PC-3 (cell line): ENCODE results near the gene TMEM263. TPM values are rescaled to one million over a fixed set of nuclear protein-coding genes. Genes with fewer than 3 reads are reported as not detected.

Source experiments
- ATAC-seq: fragments of 200-7000 bp; cut with Tn5 transposase; 2 replicates; pipeline ENCODE4 v1.9.1; 2020; ENCODE audit warnings: mild to moderate bottlenecking, moderate library complexity
- BruUV-seq: library from RNA; stranded (reverse); fragments of 400-500 nt; replicated peaks from 2 replicates; lab custom pipeline; 2021; lab: Mats Ljungman, UMichigan
- CTCF ChIA-PET: fragments of 300-600 bp; sonication (Branson Sonifier 250); formaldehyde crosslinking; loops from one replicate; lab custom pipeline; 2022; ENCODE audit warnings: antibody characterized with exemption; lab: Charles Lee
- POLR2A ChIA-PET: fragments of 300-600 bp; sonication (Branson Sonifier 250); formaldehyde crosslinking; loops from one replicate; lab custom pipeline; 2022; ENCODE audit warnings: antibody characterized with exemption; ENCODE audit not compliant: unreplicated experiment; lab: Charles Lee
- DNase-seq: peaks from one replicate; pipeline ENCODE4 v3.0.0-alpha.2; 2015
- H2AFZ ChIP-seq: fragments of 300-600 bp; sonication (generic); 2 replicates; pipeline ENCODE4 v1.6.0; 2016; ENCODE audit warnings: antibody characterized with exemption, low read length
- H3F3A ChIP-seq: fragments of 300-600 bp; sonication (generic); one replicate; pipeline ENCODE4 v1.6.0; 2017; ENCODE audit warnings: antibody characterized with exemption, low read length, control low read depth, mild to moderate bottlenecking; ENCODE audit not compliant: unreplicated experiment
- H3K27ac ChIP-seq: fragments of 300-600 bp; sonication (generic); 2 replicates; pipeline ENCODE4 v1.5.1; 2016; ENCODE audit warnings: mild to moderate bottlenecking, low read length
- H3K27me3 ChIP-seq: fragments of 300-600 bp; sonication (generic); 2 replicates; pipeline ENCODE4 v1.6.1; 2016; ENCODE audit warnings: low read length, mixed read lengths
- H3K36me3 ChIP-seq: fragments of 300-600 bp; sonication (generic); 2 replicates; pipeline ENCODE4 v1.6.1; 2016; ENCODE audit warnings: low read depth, mixed run types, low read length, mixed read lengths
- H3K4me1 ChIP-seq: fragments of 300-600 bp; sonication (generic); 2 replicates; pipeline ENCODE4 v1.5.1; 2016; ENCODE audit warnings: low read length; ENCODE audit not compliant: insufficient read depth
- H3K4me2 ChIP-seq: fragments of 300-600 bp; sonication (generic); 2 replicates; pipeline ENCODE4 v1.6.0; 2016; ENCODE audit warnings: low read length
- H3K4me3 ChIP-seq: fragments of 300-600 bp; sonication (generic); 2 replicates; pipeline ENCODE4 v1.5.1; 2016; ENCODE audit warnings: mild to moderate bottlenecking, low read length, mixed read lengths
- H3K79me2 ChIP-seq: fragments of 300-600 bp; sonication (generic); 2 replicates; pipeline ENCODE4 v1.6.1; 2017; ENCODE audit warnings: low read length, mixed read lengths
- H3K9ac ChIP-seq: fragments of 300-600 bp; sonication (generic); 2 replicates; pipeline ENCODE4 v1.6.0; 2016; ENCODE audit warnings: mild to moderate bottlenecking, low read length
- H3K9me2 ChIP-seq: fragments of 300-600 bp; sonication (generic); replicated peaks from 2 replicates; pipeline ENCODE4 v1.6.1; 2016; ENCODE audit warnings: mixed run types, low read length, mixed read lengths
- H3K9me3 ChIP-seq: fragments of 300-600 bp; sonication (generic); 2 replicates; pipeline ENCODE4 v1.6.1; 2016; ENCODE audit warnings: low read length, mixed read lengths
- H4K20me1 ChIP-seq: fragments of 300-600 bp; sonication (generic); 2 replicates; pipeline ENCODE4 v1.6.1; 2016; ENCODE audit warnings: low read length, mixed read lengths
- EZH2 ChIP-seq: fragments of 300-600 bp; sonication (generic); IDR thresholded peaks from one replicate; pipeline ENCODE4 v1.6.1; 2017; ENCODE audit warnings: antibody characterized with exemption, mild to moderate bottlenecking, low read length; ENCODE audit not compliant: unreplicated experiment
- EZH2phosphoT487 ChIP-seq: fragments of 300-600 bp; sonication (generic); IDR thresholded peaks from 2 replicates; pipeline ENCODE4 v1.6.1; 2018; ENCODE audit warnings: mild to moderate bottlenecking, antibody characterized with exemption, low read length, borderline replicate concordance
- intact Hi-C: fragments of 100-400 bp; cut with micrococcal nuclease; formaldehyde crosslinking; loops from 2 replicates; pipeline ENCODE4 v1.9.0; 2023
- total RNA-seq: library from RNA; depleted of rRNA; stranded (reverse); fragments of >200 nt; gene quantifications from 2 replicates; pipeline ENCODE4 v1.2.3, GENCODE V29; 2014
- TF ChIP-seq, protein P1 (sequence below): fragments of 300-600 bp; sonication (generic); conservative IDR thresholded peaks from 2 replicates; pipeline ENCODE4 v1.5.1; 2017; ENCODE audit warnings: antibody characterized with exemption, low read depth, mild to moderate bottlenecking, low read length

Gene TMEM263
- total RNA-seq, 1 experiment from 2014 or later: 42.7 TPM

- Histone ChIP-seq H3F3A (no peaks in the 10 kb centered on the region), H3K4me1 (peaks cover 9% of the 10 kb centered on the region; the same call in 1 of the 2 replicates), H3K4me2 (no peak overlapping the region), H3K79me2 (peaks cover 17% of the 10 kb centered on the region), H3K36me3 (0 out of 2 replicates have a peak, but pooled peaks cover 8% of the 10 kb centered on the region), H3K9me3 (no peaks in the 10 kb centered on the region), H2AFZ (no peak overlapping the region), H3K9ac (no peak overlapping the region), H3K27me3 (no peaks in the 10 kb centered on the region), H3K27ac (no peak overlapping the region), H3K9me2 (no peaks in the 10 kb centered on the region), H4K20me1 (no peaks in the 10 kb centered on the region), H3K4me3 (no peak overlapping the region)
- BruUV-seq: no TSS peak
- ATAC-seq (no peak), DNase-seq (no peak)
- TF ChIP-seq EZH2phosphoT487: no peak
- no peak for TF ChIP-seq EZH2
- TF ChIP-seq, protein P1, sequence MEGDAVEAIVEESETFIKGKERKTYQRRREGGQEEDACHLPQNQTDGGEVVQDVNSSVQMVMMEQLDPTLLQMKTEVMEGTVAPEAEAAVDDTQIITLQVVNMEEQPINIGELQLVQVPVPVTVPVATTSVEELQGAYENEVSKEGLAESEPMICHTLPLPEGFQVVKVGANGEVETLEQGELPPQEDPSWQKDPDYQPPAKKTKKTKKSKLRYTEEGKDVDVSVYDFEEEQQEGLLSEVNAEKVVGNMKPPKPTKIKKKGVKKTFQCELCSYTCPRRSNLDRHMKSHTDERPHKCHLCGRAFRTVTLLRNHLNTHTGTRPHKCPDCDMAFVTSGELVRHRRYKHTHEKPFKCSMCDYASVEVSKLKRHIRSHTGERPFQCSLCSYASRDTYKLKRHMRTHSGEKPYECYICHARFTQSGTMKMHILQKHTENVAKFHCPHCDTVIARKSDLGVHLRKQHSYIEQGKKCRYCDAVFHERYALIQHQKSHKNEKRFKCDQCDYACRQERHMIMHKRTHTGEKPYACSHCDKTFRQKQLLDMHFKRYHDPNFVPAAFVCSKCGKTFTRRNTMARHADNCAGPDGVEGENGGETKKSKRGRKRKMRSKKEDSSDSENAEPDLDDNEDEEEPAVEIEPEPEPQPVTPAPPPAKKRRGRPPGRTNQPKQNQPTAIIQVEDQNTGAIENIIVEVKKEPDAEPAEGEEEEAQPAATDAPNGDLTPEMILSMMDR: no peak
- CTCF ChIA-PET: no interaction called here
- POLR2A ChIA-PET: interaction anchor here (0.6 kb wide), 1 partner anchor 118 kb away, joined by 13 read pairs; no protein-coding TSS in a partner anchor
- intact Hi-C loops: no loop called here
Measured at GRCh38 chr12:106981788-106982187, 26.1 kb downstream of the TMEM263 start.

GRCh38 chr12:106982229-106982628 is 26.5 kb downstream of the TMEM263 start:
- peaks cover 17% of the 10 kb centered on the region for H3K79me2 ChIP-seq
- H3K4me2 ChIP-seq: no peak overlapping the region
- TF ChIP-seq EZH2phosphoT487 (no peak), EZH2 (no peak)
- TF ChIP-seq, protein P1: no peak
- H3K4me3 ChIP-seq: no peak overlapping the region
- ATAC-seq (no peak), DNase-seq (no peak)
- no peak overlapping the region for H3K9ac ChIP-seq
- no peak overlapping the region for H2AFZ ChIP-seq
- H3K27ac ChIP-seq: no peak overlapping the region
- no peaks in the 10 kb centered on the region for H3K9me2 ChIP-seq
- H3F3A ChIP-seq: no peaks in the 10 kb centered on the region
- POLR2A ChIA-PET: no interaction called here
- no peaks in the 10 kb centered on the region for H3K9me3 ChIP-seq
- 0 out of 2 replicates have a peak, but pooled peaks cover 8% of the 10 kb centered on the region for H3K36me3 ChIP-seq
- H4K20me1 ChIP-seq: no peaks in the 10 kb centered on the region
- H3K27me3 ChIP-seq: no peaks in the 10 kb centered on the region
- peaks cover 10% of the 10 kb centered on the region for H3K4me1 ChIP-seq
- no TSS peak for BruUV-seq
- intact Hi-C loops: no loop called here
- CTCF ChIA-PET: no interaction called here

- H3K9me2 ChIP-seq: no peaks in the 10 kb centered on the region
- H3F3A ChIP-seq: no peaks in the 10 kb centered on the region
- H3K9me3 ChIP-seq: no peaks in the 10 kb centered on the region
- TF ChIP-seq EZH2phosphoT487: no peak
- TF ChIP-seq EZH2: no peak
- TF ChIP-seq, protein P1: no peak
- H3K27ac ChIP-seq: no peak overlapping the region
- H3K36me3 ChIP-seq: 0 out of 2 replicates have a peak, but pooled peaks cover 6% of the 10 kb centered on the region
- CTCF ChIA-PET: no interaction called here
- no peaks in the 10 kb centered on the region for H3K27me3 ChIP-seq
- POLR2A ChIA-PET: no interaction called here
- no peak overlapping the region for H3K9ac ChIP-seq
- no peak overlapping the region for H3K4me2 ChIP-seq
- peaks cover 17% of the 10 kb centered on the region for H3K79me2 ChIP-seq
- ATAC-seq (no peak), DNase-seq (no peak)
- intact Hi-C loops: no loop called here
- H3K4me1 ChIP-seq: peaks cover 26% of the 10 kb centered on the region
- H2AFZ ChIP-seq: no peak overlapping the region
- BruUV-seq: no TSS peak
- no peaks in the 10 kb centered on the region for H4K20me1 ChIP-seq
- no peak overlapping the region for H3K4me3 ChIP-seq
Measured at GRCh38 chr12:106984588-106985137, 29.0 kb downstream of the TMEM263 start.
